Sigmoid colon (tissue), 7 donors: ENCODE results near the gene PPP2R5A. TPM values are rescaled to one million over a fixed set of nuclear protein-coding genes. Genes with fewer than 3 reads are reported as not detected.

ENCODE experiments used
- DNase-seq: peaks from one replicate; pipeline ENCODE4 v3.0.0-alpha.2; 2019
- H3K27ac ChIP-seq, 4 donors: fragments of 200-600 bp; sonication (generic); one replicate each; pipeline ENCODE4 v1.5.1; 2016 to 2019; ENCODE audit warnings: mild to moderate bottlenecking in 1 of 4
- H3K27me3 ChIP-seq, 3 donors: fragments of 200-600 bp; sonication (generic); one replicate each; pipeline ENCODE4 v1.5.1; 2019; ENCODE audit warnings: mild to moderate bottlenecking in 1 of 3
- H3K36me3 ChIP-seq, 4 donors: fragments of 200-600 bp; sonication (generic); one replicate each; pipeline ENCODE4 v1.5.1; 2016 to 2019
- H3K4me1 ChIP-seq, 4 donors: fragments of 200-600 bp; sonication (generic); one replicate each; pipeline ENCODE4 v1.5.1; 2017 to 2019
- H3K4me3 ChIP-seq, 4 donors: fragments of 200-600 bp; sonication (generic); one replicate each; pipeline ENCODE4 v1.5.1; 2017 to 2019; ENCODE audit warnings: mild to moderate bottlenecking in 2 of 4, moderate library complexity in 1 of 4
- H3K9me3 ChIP-seq, 4 donors: fragments of 200-600 bp in 3 of 4; sonication (generic) in 3 of 4; one replicate each; pipeline versions ENCODE4 v1.5.1 to v1.6.1; 2013 to 2019
- CTCF ChIP-seq, 4 experiments: fragments of 450-650 bp in 3 of 4; fragments of 200-600 bp in 1 of 4; IDR thresholded peaks; one replicate each; pipeline ENCODE4 v1.5.1; 2016 to 2019; ENCODE audit warnings: antibody characterized with exemption in 4 of 4, mild to moderate bottlenecking in 3 of 4, moderate library complexity in 2 of 4
- EP300 ChIP-seq, 4 donors: sonication (generic); formaldehyde crosslinking; IDR thresholded peaks; one replicate each; pipeline ENCODE4 v1.6.1; 2017; ENCODE audit warnings: antibody characterized with exemption in 4 of 4
- POLR2A ChIP-seq, 2 donors: fragments of 450-650 bp; IDR thresholded peaks; one replicate each; pipeline ENCODE4 v1.6.1; 2016; ENCODE audit warnings: antibody characterized with exemption in 2 of 2, mild to moderate bottlenecking in 2 of 2, moderate library complexity in 2 of 2
- POLR2AphosphoS5 ChIP-seq, 4 donors: sonication (generic); formaldehyde crosslinking; IDR thresholded peaks; one replicate each; pipeline ENCODE4 v1.6.1; 2017; ENCODE audit warnings: antibody characterized with exemption in 4 of 4
- WGBS, 2 donors: extraction: QIAGEN DNeasy Blood & Tissue Kit; methylation state at CpG; one replicate each; pipeline ENCODE4 v1.1.7; 2013; 5-methylcytosine and 5-hydroxymethylcytosine counted together
- intact Hi-C: fragments of 100-400 bp; cut with DNase I; formaldehyde crosslinking; loops from one replicate; pipeline ENCODE4 v1.15.1; 2023
- polyA plus RNA-seq, 3 donors: library from polyadenylated mRNA; stranded (reverse); fragments of 200-250 nt; gene quantifications; one replicate each; pipeline ENCODE4 v1.2.3, GENCODE V29; 2013
- total RNA-seq, 4 donors: library from RNA; depleted of rRNA; stranded (reverse); fragments of >200 nt; gene quantifications; one replicate each; pipeline ENCODE4 v1.1.0, GENCODE V29; 2016
- donor health status: healthy with polysubstance abuse.
- donor health status: Bipolar disorder and iron deficiency.
- donor health status: healthy.

PPP2R5A gene
- total and polyA plus RNA-seq, 7 donors, result 25.9 to 62.7 (median 46.2) TPM

GRCh38 chr1:212291505-212292134 is 6.4 kb downstream of the PPP2R5A start:
- intact Hi-C loops, result loop anchor here (2.0 kb wide), 1 partner anchor 221 kb away; no protein-coding TSS in a partner anchor
- H3K4me3 ChIP-seq, result no peak overlapping the region
- H3K9me3 ChIP-seq, result no peaks in the 10 kb centered on the region
- 51 to 54% methylated on average over 6 of the region's 6 CpGs for WGBS, 2 donors
- no peaks in the 10 kb centered on the region for H3K36me3 ChIP-seq
- no peak overlapping the region for H3K27ac ChIP-seq
- no peaks in the 10 kb centered on the region for H3K27me3 ChIP-seq
- TF ChIP-seq POLR2AphosphoS5 (IDR thresholded peaks at IDR 0.05) (no peak), CTCF (IDR thresholded peaks at IDR 0.05) (peak in 3 of 4 experiments; percentile 35 to 54 (median 47))
- peaks cover 0 to 68% (median 57%) of the 10 kb centered on the region in 4 donors for H3K4me1 ChIP-seq
- no peak for DNase-seq

- intact Hi-C loops, result no loop called here
- Histone ChIP-seq H3K27ac (no peak overlapping the region), H3K4me1 (peaks cover 0 to 61% (median 53%) of the 10 kb centered on the region in 4 donors), H3K4me3 (no peak overlapping the region), H3K36me3 (no peaks in the 10 kb centered on the region), H3K9me3 (no peaks in the 10 kb centered on the region), H3K27me3 (no peaks in the 10 kb centered on the region)
- no peak for DNase-seq
- TF ChIP-seq EP300 (IDR thresholded peaks at IDR 0.05) (no peak), POLR2A (IDR thresholded peaks at IDR 0.05) (no peak), CTCF (IDR thresholded peaks at IDR 0.05) (no peak), POLR2AphosphoS5 (IDR thresholded peaks at IDR 0.05) (no peak)
- WGBS, 2 donors, result 46 to 70% methylated on average over 4 of the region's 4 CpGs
Observed at GRCh38 chr1:212292250-212293105, 7.3 kb downstream of the PPP2R5A start.

- DNase-seq, result no peak
- 50 to 68% methylated on average over 1 of the region's 1 CpG for WGBS, 2 donors
- intact Hi-C loops, result no loop called here
Observed at GRCh38 chr1:212293579-212293978, 8.4 kb downstream of the PPP2R5A start.

GRCh38 chr1:212294983-212295382 is 9.8 kb downstream of the PPP2R5A start:
- H3K36me3 ChIP-seq, result no peaks in the 10 kb centered on the region
- no peaks in the 10 kb centered on the region for H3K27me3 ChIP-seq
- H3K4me1 ChIP-seq, result peaks cover 0 to 36% (median 31%) of the 10 kb centered on the region in 4 donors
- 96 to 97% methylated on average over 3 of the region's 3 CpGs for WGBS, 2 donors
- H3K4me3 ChIP-seq, result no peak overlapping the region
- no peak overlapping the region for H3K27ac ChIP-seq
- TF ChIP-seq CTCF (IDR thresholded peaks at IDR 0.05) (no peak), POLR2A (IDR thresholded peaks at IDR 0.05) (no peak), EP300 (IDR thresholded peaks at IDR 0.05) (no peak), POLR2AphosphoS5 (IDR thresholded peaks at IDR 0.05) (no peak)
- no peaks in the 10 kb centered on the region for H3K9me3 ChIP-seq
- intact Hi-C loops, result no loop called here
- DNase-seq, result no peak

More at GRCh38 chr1:212293579-212293978, 8.4 kb downstream of the PPP2R5A start:
- no peaks in the 10 kb centered on the region for H3K9me3 ChIP-seq
- no peaks in the 10 kb centered on the region for H3K27me3 ChIP-seq
- H3K27ac ChIP-seq, result no peak overlapping the region
- TF ChIP-seq EP300 (IDR thresholded peaks at IDR 0.05) (no peak), POLR2AphosphoS5 (IDR thresholded peaks at IDR 0.05) (no peak), CTCF (IDR thresholded peaks at IDR 0.05) (no peak), POLR2A (IDR thresholded peaks at IDR 0.05) (no peak)
- no peak overlapping the region for H3K4me3 ChIP-seq
- no peaks in the 10 kb centered on the region for H3K36me3 ChIP-seq
- H3K4me1 ChIP-seq, result peaks cover 0 to 50% (median 42%) of the 10 kb centered on the region in 4 donors
